Astrocyte of the hippocampus (primary cell): ENCODE results near the gene ATP2B1.

Experiments
- DNase-seq: peaks from one replicate; pipeline ENCODE4 v3.0.0; 2011; ENCODE audit warnings: low read depth, low spot score

The ATP2B1 gene

GRCh38 chr12:89692439-89692838, 16.2 kb downstream of the ATP2B1 start:
- DNase-seq, result no peak

- DNase-seq, result no peak
Observed at GRCh38 chr12:89691659-89692058, 17.0 kb downstream of the ATP2B1 start.

- no peak for DNase-seq
Observed at GRCh38 chr12:89690925-89691324, 17.7 kb downstream of the ATP2B1 start.

- DNase-seq, result no peak
Observed at GRCh38 chr12:89689306-89689705, 19.3 kb downstream of the ATP2B1 start.

GRCh38 chr12:89686311-89686710, 22.3 kb downstream of the ATP2B1 start:
- DNase-seq, result no peak

GRCh38 chr12:89685363-89685972, 23.2 kb downstream of the ATP2B1 start:
- DNase-seq, result no peak

- no peak for DNase-seq
Observed at GRCh38 chr12:89684136-89684535, 24.5 kb downstream of the ATP2B1 start.

- DNase-seq, result no peak
Observed at GRCh38 chr12:89682284-89682683, 26.4 kb downstream of the ATP2B1 start.

- no peak for DNase-seq
Observed at GRCh38 chr12:89680409-89680808, 28.2 kb downstream of the ATP2B1 start.

GRCh38 chr12:89679631-89680030, 29.0 kb downstream of the ATP2B1 start:
- no peak for DNase-seq

- no peak for DNase-seq
Observed at GRCh38 chr12:89678225-89678624, 30.4 kb downstream of the ATP2B1 start.

GRCh38 chr12:89676930-89677329, 31.7 kb downstream of the ATP2B1 start:
- DNase-seq, result no peak

- DNase-seq, result no peak
Observed at GRCh38 chr12:89674326-89674942, 34.2 kb downstream of the ATP2B1 start.

- DNase-seq, result no peak
Observed at GRCh38 chr12:89673603-89674002, 35.0 kb downstream of the ATP2B1 start.

- no peak for DNase-seq
Observed at GRCh38 chr12:89672589-89672979, 36.1 kb downstream of the ATP2B1 start.

- DNase-seq, result peak; percentile 89
Observed at GRCh38 chr12:89671469-89671868, 37.2 kb downstream of the ATP2B1 start.

GRCh38 chr12:89669197-89669596, 39.4 kb downstream of the ATP2B1 start:
- no peak for DNase-seq

GRCh38 chr12:89665556-89665955, 43.1 kb downstream of the ATP2B1 start:
- no peak for DNase-seq

GRCh38 chr12:89664441-89664840, 44.2 kb downstream of the ATP2B1 start:
- DNase-seq, result no peak

GRCh38 chr12:89663577-89664357, 44.9 kb downstream of the ATP2B1 start:
- DNase-seq, result peak; percentile 26

GRCh38 chr12:89662623-89663022, 46.0 kb downstream of the ATP2B1 start:
- DNase-seq, result no peak

GRCh38 chr12:89661706-89662330, 46.8 kb downstream of the ATP2B1 start:
- no peak for DNase-seq
